Mesenteric fat pad (tissue), 1 donor: ENCODE measurements around the gene ABI3BP. TPM values are rescaled to one million over a fixed set of nuclear protein-coding genes. Genes with fewer than 3 reads are reported as not detected.

Experiments
- DNase-seq: peaks from one replicate; pipeline ENCODE4 v3.0.0-alpha.2; 2020; ENCODE audit warnings: low spot score
- total RNA-seq: library from RNA; stranded (reverse); fragmentation: NEBNext Ultra II Directional; extraction: Animal tissue kit (Norgen Biotek cat#: 25700); gene quantifications from one replicate; pipeline ENCODE4 v1.2.1, GENCODE V29; 2021
- donor health status: DM: yes; HTN: yes; CAD: no.

Gene ABI3BP
- total RNA-seq, 1 donor from 2014 or later = 37.1 TPM

DNA sequence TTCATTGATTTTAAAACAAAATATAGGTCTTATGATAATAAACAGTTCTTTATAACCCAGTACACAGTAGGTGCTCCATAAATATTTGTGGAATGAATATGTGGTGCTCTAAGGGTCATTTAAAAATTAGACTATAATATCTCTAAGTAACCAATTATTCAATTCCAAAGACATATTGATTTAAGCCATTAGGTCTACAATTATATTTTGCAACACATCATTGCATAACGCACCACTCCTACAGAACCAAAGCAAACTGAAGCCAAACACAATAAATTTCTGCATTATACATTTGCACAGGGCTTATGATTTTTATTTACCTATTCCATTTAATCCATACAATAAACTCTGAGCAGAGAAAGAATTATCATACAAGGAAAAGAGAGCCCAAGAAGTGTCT lies 104.3 kb downstream of the ABI3BP start:
- DNase-seq = no peak

DNA sequence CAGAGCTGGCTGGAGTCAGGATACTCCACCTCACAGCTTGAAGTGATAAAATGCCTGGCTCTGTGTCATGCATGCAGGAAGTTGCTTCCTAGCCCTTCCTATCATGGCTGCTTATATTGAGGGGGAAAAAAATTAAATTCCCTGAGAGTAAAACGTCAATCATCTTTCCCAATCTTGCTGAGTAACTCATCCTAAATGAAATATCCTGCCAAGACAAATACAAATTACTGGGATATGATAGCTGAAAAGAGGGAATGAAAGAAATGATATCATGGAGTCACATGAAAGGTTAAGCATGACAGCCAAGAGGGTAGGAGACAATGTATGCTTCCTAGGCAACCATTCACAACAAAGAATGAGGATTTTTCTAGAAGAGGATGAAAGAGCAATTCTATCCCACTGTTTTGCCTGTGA lies 110.6 kb downstream of the ABI3BP start:
- no peak for DNase-seq

DNA sequence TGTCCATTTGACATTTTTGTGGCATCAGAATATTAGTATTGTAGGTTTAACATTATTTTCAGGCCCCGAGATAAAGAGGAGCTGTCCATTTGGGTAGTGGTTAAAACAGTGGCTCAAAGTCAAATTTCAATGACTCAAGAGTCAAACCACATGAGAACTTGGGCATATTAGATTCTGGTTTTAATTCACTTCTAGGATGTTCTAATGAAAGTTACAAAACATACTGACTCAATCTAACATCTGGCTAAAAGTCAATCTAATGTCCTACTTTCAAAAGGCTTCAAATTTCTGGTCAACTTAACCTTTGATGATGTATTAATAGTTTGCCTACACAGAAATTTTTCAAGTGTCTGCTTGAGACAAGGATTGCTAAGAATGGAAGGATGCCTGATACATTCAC lies 112.4 kb downstream of the ABI3BP start:
- DNase-seq = no peak

DNA sequence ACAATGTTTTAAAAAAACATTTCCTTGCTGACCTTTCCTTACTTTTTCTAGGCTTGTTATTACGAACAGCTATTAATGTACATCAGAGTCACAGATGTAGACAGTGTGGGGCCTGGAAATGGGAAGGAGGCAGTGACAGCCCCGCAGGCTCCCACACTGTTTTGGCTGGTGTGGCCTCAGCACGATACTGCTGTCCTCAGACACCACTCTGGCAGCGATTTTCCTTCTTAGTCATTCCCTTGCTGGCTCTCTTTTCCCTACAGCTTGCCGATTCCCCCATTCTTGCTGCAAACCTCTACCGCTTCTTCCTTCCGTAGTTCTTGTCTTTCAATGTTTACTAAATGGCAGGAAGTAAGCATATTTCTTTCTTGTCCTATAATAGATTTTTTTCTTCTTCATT lies 113.1 kb downstream of the ABI3BP start:
- no peak for DNase-seq

DNA sequence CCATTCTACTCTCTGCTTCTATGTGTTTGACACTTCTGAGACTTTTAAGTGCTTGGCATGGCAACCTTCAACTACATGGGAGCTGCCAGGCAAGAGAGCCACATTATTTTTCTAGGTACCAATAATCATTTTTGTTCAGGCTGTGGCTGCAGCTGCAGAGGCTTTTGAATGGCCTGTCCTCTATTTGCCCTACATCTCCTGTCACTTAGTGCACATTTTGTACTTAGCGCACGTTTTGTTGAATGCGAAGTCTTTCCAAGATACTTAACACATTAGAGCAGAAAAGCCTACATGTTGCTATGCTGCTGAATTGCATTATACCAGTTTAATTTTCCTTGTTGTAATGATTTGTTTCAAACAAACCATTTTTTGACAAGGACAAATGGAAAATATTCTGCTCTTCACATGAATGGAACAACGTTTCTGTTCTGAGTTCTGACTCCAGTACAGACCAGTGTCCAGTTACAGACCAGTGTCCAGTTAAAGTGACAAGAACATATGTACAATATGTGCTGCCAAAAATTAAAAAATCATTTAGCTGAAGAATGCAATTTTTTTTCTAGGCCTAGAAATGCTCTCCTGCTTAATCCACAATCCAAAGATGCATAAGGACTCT lies 113.9 kb downstream of the ABI3BP start:
- no peak for DNase-seq

DNA sequence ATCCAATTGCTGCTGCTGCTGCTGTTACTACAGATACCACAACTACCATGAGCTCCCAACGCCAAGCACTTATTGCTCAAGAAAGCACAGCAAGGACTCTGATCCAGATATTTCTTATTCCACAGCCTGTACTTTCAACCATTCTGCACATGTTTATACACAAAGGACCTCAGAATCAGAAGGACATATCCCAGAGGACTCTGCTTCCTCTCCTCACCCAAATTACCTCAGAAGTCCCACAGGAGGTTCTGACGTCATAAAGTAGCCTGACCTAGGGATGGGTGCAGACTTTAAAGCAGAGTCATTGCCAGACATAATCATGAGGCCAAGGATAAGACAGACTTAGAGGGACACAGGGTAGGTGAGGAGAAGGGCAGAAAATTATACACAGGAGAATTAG lies 115.9 kb downstream of the ABI3BP start:
- no peak for DNase-seq

DNA sequence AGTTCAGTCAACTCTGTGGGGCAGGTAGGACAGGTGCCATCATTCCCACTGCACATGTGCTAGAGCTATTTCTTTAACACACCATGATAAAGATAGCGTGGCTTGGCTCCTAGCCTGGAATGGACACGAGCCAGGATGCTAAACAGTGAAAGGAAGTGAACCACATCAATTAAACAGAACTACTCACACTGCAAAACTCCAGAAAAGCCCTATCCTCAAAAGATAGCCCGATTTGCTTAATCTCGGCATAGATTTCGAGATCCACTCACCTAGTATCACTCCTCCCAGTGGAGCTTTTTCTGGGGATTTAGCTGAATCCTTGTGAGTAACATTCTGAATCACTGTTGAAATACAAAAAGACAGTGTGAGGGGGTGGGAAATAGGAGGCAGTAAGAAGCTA lies 118.0 kb downstream of the ABI3BP start:
- no peak for DNase-seq

DNA sequence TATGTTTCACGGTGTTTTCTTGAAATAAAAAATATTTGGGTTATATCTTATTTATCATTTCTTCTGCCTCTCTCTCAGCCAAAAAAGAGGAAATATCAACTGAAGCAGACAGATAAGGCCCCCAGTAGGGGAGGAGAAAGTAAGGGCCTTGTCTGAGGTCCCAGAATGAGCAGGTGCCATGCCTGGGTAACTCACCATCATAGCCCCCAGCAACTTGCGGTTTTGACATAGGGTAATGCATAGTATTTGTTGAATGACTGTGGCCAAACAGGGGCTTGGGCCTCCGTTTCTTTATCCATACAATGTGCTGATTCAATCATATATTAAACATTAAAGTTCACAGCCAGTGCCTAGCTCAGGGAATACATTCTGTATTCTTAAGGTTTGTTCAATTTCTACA lies 119.6 kb downstream of the ABI3BP start:
- no peak for DNase-seq

DNA sequence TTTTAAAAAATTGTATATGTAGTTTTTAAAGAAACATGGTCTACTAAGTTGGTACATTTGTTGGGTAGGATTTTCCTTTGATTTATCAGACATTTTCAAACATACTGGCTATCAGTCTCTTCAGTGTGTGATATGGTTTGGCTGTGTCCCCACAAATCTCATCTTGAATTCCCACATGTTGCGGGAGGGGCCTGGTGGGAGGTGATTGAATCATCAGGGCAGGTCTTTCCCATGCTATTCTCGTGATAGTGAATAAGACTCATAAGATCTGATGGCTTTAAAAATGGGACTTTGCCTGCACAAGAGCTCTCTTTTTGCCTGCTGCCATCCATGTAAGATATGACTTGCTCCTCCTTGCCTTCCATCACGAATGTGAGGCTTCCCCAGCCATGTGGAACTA lies 121.9 kb downstream of the ABI3BP start:
- DNase-seq = no peak

DNA sequence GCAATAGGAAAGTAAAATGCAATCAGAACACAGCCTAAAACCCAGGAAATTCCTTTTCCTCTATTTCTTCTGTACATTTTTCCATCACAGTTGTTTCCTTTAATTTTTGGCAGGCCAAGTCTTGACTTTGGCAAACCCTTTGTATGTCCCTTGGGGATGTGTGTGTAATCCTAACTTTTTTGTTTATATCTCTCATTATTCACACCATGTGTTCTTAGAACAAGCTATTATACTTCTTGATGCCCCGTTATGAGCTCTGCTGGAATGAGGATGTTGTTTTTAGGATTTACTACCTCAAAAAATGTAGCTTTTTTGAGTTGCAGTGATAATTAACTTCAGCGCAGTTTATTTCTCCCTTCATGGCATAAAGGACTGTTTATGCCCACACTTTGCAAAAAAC lies 123.4 kb downstream of the ABI3BP start:
- no peak for DNase-seq

DNA sequence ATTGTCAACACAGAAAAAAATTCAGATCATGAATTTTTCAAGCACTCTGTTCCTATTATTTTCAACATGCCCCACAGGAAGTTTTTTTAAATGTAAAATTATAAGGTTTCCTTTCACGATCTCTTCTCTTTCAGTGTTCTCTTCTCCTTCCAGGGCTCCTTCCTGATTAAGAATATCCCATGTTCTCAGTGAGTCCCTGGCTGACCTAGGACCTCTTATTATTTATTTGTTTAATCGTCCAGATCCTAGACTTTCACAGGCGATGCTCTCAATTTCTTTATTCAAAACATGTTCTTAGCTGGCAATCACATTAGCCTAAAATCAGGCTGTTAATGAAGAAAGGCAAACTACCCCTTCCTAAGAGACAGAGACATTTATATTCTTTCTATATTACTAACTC lies 124.3 kb downstream of the ABI3BP start:
- no peak for DNase-seq

DNA sequence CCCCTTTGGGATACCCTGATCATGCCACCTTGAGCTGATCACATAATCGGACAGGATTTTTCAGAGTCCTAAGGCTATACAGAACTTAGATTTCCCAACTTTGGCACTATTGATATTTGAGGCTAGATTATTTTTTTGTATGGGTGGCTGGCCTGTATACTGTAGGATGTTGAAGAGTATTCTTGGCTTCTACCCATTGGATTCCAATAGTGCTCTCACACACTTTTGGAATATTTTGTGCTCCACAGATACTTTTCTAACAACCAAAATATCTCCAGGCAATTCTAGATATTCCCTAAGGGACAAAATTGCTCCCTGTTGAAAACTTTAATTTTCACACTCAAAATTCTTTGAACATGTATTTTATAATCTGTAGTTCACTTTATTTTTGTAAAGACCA lies 125.1 kb downstream of the ABI3BP start:
- no peak for DNase-seq

DNA sequence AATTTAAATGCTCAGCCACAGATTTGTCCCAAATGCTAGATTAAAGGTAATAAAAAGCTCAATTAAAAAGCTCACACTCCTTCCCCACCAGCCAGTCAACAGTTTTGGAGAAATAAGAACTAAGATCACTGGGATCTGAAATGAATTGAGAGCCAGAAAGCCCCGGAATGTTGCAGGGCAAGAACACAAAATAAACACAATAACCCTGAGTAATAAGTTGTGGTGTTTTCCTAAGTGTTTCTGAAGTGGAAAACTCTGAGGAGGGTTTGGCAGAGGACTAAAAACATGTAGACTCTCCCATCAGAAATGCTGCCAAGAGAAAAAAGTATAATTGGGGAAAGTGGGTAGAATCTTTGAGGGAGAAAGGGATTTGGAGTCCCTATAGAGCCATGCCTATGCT lies 127.8 kb downstream of the ABI3BP start:
- no peak for DNase-seq

DNA sequence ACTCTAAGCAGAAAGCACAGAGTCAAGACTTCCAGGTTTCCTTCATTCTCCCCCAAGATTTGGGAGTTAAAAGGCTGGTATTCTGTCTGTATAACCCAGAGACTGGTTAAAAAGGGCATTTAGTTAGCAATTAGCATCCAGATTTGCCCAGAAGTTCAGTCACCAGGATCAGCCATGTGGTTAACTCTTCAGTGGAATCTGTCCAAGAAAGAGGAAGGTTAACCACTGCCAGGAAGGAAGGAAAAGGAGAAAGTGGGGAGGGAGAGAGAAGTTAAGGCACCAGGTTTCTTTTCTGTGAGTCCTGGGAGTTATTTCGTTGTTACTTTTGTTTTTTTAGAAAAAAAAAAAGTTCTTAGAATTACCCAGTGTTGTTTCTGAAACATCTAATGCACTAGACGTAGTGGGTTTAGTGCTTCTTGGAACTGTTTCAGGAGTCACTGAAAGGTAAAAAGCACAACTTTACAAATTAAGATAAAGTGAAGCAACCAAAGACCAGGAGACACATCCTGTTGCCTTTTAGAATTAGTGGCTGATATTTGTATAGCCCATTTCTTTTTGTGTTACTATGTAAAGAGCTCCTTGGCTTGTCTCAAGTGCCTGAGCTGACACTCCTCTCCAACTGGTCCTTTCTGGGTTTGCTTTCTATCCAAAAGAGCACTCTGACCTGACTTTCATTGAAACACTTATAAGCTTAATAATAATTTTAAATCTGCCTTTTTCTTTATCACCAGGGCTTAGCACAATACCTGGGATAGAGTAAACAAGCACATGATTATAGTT lies 128.6 kb downstream of the ABI3BP start:
- DNase-seq = no peak

DNA sequence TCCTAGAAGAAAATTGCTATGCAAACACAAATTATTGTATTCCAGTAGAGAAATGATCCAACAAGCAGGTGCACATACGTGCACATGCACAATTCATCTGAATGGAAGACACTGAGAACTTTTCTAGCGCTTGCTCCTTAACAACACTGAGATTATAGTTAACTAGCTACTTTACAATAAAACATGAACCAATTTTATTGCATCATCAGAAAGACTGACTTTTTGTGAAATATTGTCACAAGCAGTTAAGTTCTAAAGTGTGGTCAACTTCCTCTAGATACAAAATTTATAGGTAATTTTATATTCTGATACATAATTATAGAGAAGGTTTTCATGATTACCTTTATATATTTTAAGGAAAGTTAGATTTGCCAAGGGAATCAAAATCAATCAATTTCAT lies 135.4 kb downstream of the ABI3BP start:
- no peak for DNase-seq

DNA sequence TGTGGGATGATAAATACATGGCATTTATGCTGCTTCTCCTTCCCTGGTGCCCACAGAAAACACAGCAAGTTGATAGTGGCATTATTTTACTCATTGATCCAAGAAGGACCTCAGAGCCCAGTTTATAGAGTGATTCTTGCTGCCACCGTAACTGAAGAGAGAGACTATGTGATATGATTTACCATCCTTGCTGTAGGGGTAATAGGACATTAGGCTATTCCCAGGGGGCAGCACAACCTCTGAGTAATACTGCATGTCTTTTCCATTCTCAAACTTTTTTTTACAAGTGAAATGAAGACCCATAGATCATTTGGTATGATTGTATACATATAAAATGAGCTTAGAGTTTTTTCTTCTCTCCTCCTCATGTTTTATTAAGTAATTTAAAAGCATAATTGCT lies 136.4 kb downstream of the ABI3BP start:
- DNase-seq = no peak

DNA sequence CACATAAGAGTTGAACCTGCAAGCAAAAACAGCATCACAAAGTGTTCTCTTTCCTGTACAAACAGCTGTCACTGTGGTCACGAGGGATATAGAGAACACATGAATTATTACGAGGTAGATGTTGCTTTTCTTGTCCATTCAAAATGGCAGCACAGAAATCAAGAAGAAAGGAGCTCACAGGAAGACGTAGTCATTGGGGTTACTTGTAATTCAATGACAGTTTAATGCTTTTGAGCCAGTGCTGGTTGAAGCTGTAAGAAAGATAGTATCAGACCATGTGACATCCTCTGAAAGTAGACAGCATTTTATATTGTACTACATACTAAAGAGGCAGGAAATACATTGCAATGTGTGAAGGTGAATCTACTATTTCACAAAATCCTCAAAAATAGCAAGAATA lies 140.4 kb downstream of the ABI3BP start:
- DNase-seq = no peak

DNA sequence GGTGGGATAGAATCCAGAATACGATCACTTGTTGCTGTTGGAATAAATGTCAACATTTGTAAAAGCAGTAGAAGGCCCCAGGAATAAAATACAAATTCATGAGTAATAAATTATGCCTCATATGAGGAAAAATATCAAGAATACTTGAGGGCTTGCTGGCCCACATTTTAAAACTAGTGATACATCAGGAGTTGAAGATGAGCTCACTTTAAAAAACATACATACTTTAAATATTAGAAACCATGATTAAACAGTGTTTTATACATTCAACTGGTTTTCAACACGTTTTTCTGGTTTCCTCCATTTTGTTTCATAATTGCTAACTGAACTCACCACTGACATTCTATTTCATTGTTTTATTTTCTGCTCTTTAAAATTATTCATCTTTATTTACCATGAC lies 142.5 kb downstream of the ABI3BP start:
- no peak for DNase-seq

DNA sequence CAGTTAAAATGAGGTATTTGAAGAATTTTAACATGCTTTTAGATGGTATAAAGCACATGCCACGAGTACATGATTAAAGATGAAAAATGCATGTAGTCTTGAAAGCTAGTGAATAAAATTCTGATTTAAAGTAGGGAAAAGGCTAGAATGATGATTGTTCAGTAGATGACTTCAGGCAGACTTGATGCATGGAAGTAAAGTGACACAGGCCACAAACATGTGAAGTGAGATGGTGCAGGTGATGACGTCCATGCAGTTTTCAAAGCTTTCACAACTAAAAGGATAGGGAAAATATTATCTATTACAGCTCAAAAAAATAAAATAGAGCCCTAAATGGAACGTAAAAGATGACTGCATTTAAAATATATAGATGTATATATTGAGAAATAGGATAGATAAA lies 143.1 kb downstream of the ABI3BP start:
- no peak for DNase-seq

DNA sequence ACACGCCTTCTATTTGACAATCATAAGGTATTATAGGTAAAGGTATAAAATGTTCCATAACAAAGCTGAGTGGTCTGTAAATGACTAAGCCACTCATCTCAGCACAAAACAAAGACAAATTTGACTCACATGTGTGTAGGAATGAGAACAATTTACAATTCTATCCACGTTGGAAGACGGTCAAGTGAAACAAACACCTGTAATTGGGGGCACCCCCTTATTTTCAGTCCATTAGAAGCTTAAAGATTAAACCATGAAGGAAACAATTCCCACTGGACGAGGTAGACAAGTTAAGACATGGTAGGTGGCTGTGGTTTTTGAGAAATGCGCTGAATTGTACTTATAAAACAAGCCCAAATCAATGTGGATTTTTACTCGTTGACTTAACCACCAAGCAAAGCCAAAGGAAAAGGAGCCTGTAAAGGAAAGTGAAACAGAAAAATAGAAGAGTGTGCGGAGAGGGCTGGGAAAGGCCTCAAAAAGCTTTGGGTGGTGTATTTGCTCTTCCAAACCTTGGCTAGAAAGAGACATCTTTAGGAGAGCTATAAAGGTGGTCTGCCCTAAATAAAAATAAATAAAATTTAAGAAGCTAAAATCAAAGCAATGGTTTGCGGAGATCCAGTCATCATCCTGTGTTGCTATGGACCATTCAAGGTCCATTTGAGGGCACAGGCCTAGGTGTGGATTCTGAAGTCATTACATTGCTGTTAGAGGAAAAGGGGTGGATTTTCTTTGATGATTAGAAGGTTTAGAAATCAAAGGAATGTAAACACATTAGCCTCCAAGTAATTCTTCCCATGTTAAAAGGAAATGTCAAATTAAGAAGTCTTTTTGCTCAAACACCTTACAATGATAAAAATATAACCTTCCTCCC lies 148.9 kb downstream of the ABI3BP start:
- no peak for DNase-seq

DNA sequence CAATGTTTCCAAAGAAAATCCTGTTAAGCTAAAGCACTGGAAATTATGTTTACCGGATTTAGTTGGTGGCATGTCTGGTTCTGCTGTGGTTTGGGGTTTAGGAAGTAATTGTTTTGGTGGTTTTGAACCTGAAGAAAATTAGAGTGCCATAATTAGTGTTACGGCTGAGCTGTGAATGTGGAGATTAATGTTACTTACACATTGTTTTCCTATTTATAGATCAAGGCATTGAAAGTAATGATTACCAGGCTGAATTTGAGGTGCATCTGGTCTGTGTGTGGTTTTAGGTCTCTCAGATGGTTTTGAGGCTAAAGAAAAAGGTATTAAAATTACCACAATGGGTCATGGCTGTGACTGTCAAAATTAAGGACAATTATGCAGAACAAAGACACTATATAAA lies 155.1 kb downstream of the ABI3BP start:
- DNase-seq = no peak

DNA sequence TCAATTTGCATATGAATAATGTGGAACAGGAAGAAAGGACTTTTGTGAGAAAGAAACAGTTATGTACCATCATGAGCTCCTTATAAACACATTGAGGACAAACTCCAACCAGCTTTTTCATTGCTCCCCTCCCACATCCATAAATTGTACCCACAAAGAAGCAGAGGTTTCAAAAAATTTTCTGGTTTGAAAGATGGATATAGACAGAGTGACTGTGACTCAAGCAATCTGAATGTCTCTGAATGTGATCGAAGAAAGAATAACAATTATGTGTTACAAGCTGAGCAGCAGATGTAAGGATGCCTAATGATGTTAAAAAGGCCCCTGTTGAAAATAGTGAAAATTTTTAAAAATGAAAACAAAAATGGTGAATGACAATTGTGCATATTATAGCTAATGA lies 156.6 kb downstream of the ABI3BP start:
- no peak for DNase-seq
